ENCODE results near the gene PRAME. TPM values are rescaled to one million over a fixed set of nuclear protein-coding genes. Genes with fewer than 3 reads are reported as not detected.
A peak's percentile ranks its signal among the peaks of the same experiment; 100 is the strongest.

Gene PRAME
- total RNA-seq, 1 donor = 0.43 TPM

DNA sequence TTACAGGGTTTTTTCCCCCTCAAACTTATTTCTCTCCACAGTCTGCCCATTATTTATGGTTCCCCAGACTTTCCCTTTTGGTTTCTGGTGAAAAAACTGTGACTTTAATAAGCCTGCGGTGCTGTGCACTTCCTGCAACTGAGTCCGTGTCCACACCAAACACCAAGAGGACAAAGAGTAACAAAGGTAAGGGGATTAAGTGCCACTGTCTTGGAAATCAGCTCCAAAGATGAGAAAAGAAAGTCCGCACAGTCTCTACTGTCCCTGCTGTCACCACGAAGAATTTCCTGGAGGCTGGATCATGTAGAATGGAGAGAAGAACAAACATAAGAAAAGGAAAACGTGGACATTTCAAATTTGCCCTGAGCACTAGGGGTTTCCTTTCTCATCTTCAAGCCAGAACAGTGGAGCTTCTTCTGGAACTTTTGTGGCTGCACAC, 17.9 kb upstream of the PRAME start:
- no peak for DNase-seq (ENCODE audit: low read depth)
- no peak for TF ChIP-seq CTCF (IDR thresholded peaks at IDR 0.05; ENCODE audit: insufficient read depth, low read depth, low read length)
- H3K4me3 ChIP-seq (ENCODE audit: low read depth, low read length) = no peak overlapping the region

GRCh38 chr22:22576244-22576988, 17.4 kb upstream of the PRAME start:
- peak; percentile 92 for TF ChIP-seq CTCF (IDR thresholded peaks at IDR 0.05; ENCODE audit: insufficient read depth, low read depth, low read length)
- peak; percentile 53 for DNase-seq (ENCODE audit: low read depth)
- H3K4me3 ChIP-seq (ENCODE audit: low read depth, low read length) = no peak overlapping the region

GRCh38 chr22:22574361-22574760, 15.3 kb upstream of the PRAME start:
- TF ChIP-seq CTCF (IDR thresholded peaks at IDR 0.05; ENCODE audit: insufficient read depth, low read depth, low read length) = no peak
- DNase-seq (ENCODE audit: low read depth) = no peak
- no peak overlapping the region for H3K4me3 ChIP-seq (ENCODE audit: low read depth, low read length)

GRCh38 chr22:22573047-22573889, 14.2 kb upstream of the PRAME start:
- no peak overlapping the region for H3K4me3 ChIP-seq (ENCODE audit: low read depth, low read length)
- DNase-seq (ENCODE audit: low read depth) = no peak
- TF ChIP-seq CTCF (IDR thresholded peaks at IDR 0.05; ENCODE audit: insufficient read depth, low read depth, low read length) = no peak

- no peak for TF ChIP-seq CTCF (IDR thresholded peaks at IDR 0.05; ENCODE audit: insufficient read depth, low read depth, low read length)
- H3K4me3 ChIP-seq (ENCODE audit: low read depth, low read length) = no peak overlapping the region
- no peak for DNase-seq (ENCODE audit: low read depth)
These were observed 12.8 kb upstream of the PRAME start for GRCh38 chr22:22571862-22572261.

DNA sequence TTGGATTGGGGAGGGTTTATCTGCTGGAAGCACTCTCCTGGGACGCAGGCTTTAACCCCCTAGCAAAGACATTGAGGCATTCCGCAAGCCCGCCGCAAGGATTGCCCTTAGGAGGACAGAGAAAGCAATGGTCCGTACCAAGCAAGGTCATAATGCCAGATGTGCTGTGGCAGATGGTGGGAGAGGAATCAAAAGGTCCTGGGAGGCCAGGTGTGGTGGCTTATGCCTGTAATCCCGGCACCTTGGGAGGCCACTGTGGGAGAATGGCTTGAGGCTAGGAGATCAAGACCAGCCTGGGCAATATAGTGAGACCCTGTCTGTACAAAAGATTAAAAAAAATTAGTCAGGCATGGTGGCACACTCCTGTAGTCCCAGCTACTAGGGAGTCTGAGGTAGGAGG, 12.4 kb upstream of the PRAME start:
- no peak overlapping the region for H3K4me3 ChIP-seq (ENCODE audit: low read depth, low read length)
- TF ChIP-seq CTCF (IDR thresholded peaks at IDR 0.05; ENCODE audit: insufficient read depth, low read depth, low read length) = no peak
- DNase-seq (ENCODE audit: low read depth) = no peak
